NCI-H187 (cell line): ENCODE results near the gene SBF2.

Source experiments
- DNase-seq, 2 experiments: peaks; one replicate each; lab custom pipeline; 2025; lab: John Stamatoyannopoulos, UW

The SBF2 gene

GRCh38 chr11:9773524-9773923 is 520.5 kb downstream of the SBF2 start:
- no peak for DNase-seq

GRCh38 chr11:9772218-9772617 is 521.8 kb downstream of the SBF2 start:
- no peak for DNase-seq

- DNase-seq: no peak
Observed at GRCh38 chr11:9771071-9771511, 522.9 kb downstream of the SBF2 start.

- no peak for DNase-seq
Observed at GRCh38 chr11:9769621-9770020, 524.4 kb downstream of the SBF2 start.

GRCh38 chr11:9765320-9766101 is 528.5 kb downstream of the SBF2 start:
- no peak for DNase-seq

- no peak for DNase-seq
Observed at GRCh38 chr11:9763301-9763700, 530.7 kb downstream of the SBF2 start.

DNA sequence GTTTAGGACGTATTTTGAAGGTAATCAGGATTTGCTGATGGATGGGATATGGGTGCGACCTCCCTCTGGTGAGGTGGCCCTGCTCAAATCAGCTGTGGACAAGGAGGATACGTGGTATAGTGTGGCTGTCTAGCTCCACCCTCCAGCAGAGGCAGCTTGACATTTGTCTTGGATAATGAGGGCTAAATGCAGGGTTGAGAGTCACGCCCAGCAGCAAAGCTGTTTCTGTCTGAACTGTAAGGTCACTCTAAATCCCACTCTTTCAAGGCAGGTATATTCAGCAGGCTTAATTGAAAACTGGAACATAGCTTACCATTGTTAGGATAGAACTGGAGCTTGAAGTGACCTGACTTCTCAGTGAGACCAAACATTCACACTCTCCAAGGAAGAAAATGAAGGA is 531.5 kb downstream of the SBF2 start:
- DNase-seq: no peak

DNA sequence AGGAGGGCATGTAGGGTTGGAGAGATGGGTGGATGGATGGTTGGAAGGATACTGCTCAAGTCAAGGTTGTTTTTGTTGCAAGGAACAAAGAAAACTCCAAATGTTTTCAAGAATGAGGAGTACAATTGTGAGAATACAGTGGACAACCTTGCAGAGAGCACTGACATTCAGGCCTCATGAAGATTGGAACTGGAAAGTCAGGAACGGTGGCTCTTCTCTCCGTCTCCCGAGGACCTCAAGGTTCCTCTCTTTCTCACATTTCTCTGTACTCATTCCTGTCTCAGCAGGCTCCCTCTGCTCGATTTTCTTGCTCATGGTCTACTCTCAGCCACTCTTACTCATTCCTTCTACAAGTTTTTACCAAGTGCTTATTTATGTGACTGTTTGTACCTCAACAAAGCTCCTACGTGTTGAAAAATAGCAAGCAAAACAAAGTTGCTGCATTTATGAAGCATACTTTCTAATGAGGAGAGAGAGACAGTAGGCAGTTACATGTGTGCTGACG is 532.5 kb downstream of the SBF2 start:
- DNase-seq: no peak

DNA sequence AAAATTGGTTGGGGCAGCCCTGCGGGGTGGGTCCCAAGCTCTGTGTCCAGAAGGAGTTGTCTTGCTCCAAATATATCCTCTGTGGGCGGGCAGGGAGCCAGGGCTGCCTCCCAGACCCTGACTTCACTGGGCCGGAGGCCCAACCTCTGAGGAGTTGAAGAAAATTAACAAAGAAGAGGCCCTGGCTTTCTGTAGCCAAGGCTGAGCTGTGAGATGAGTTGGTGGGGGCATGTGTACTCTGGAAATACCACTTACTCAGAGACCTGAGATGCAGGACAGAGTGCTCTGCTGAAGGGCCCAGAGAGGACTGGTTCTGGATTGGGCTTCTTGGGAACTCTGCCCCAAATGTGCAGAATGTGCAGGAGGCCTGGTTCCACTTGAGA is 533.8 kb downstream of the SBF2 start:
- DNase-seq: no peak

GRCh38 chr11:9759519-9760192 is 534.4 kb downstream of the SBF2 start:
- no peak for DNase-seq

DNA sequence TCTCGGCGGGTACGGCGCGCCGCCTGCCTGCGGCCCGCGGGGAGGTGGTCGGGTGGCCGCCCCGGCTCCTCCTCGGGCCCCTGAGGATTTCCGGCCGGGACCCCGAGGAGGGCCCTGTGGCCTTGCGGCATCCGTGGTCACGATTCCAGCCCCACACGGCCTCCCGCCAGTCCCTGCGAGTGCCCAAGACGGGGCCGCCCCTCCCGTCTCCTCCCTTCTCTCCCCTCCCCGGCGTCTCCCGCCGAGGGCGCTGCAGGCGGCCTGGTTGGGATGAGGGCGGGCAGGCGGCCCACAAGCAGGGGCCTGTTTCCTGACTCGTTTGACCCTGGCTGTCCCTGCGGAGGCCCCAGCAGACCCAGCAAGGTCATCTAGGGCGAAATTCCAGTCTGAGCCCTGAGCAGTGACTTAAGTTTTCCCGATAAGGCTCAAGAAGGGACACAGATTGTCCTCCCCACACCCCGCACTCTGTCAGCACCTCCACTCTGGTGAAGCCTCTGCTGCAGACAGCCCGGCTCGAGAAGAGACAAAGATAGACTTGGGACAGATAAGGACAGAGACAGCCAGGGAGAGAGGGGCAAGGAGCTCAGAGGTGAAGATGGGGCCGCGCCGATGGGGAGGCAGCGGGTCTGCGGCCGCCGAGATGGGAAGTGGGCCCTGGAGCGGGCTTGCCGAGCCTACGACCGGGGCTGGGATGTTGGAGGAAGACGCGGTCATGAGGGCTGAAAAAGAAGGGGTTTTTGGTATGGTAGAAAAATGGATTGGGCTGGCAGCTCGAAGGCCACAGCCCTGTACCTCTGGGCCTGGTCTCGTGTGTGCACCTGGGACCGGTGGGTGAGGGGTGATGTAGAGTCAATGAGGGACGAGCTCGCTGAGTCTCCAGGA is 535.1 kb downstream of the SBF2 start:
- DNase-seq: peak in 1 of 2 experiments; percentile 17

DNA sequence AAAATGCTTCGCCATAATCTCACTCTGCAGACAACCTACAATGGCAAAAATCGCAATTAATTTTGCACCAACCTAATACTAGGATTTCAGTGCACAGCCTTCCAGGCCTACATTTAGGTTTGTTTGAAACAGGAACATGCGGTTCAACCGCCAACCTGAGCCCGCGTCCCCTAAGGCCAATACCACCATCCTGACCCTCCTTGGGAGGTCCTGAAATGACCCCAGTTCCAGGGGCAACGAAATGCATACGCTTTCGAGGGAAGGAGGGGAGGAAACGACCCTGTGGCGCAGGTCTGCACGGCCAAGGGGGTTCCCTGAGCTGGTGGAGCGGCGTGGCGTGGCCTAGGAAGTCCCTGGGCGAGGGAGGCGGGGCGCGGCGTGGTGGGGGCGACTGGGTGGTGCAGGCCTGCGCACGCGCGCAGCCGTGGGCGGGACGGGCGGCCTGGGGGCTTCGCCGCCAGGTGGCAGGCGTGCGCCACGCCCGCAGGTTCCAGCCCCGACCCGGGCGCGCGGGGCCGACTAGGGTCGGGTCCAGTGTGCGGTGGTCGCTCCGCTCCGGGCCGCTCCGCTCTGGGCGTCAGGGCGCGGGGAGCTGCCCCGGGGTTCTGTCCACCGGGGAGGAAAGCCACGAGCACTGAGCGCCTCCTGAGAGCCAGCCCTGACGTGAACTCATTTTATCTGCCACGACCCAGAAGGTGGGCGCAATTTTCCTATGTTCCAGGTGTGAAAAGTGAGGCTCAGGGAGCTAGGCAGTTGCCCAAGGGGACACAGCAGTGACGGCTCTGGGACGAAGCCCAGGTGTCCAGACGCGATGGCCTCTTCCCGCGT is 536.0 kb downstream of the SBF2 start:
- DNase-seq: peak; percentile 62 to 77

DNA sequence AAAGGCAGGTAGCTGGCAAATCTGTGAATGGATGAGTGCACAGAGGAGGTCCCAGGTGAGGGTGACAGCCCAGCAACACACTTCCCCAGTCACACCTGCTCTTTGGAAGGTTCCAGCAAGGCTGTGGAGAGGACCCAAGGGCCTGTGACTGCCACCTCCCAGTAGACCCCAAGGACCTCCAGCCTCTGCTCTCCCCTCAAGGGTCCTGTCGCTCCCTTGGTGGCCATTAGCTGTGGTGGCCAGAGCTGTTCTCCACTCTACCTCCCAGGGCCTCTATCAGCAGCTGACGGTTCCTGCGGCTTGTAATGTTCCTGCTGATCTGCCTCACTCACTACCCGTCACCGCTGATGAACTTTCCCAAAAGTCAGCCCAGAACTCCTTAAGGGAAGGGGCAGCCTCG is 537.1 kb downstream of the SBF2 start:
- no peak for DNase-seq

GRCh38 chr11:9756461-9756860 is 537.6 kb downstream of the SBF2 start:
- no peak for DNase-seq

DNA sequence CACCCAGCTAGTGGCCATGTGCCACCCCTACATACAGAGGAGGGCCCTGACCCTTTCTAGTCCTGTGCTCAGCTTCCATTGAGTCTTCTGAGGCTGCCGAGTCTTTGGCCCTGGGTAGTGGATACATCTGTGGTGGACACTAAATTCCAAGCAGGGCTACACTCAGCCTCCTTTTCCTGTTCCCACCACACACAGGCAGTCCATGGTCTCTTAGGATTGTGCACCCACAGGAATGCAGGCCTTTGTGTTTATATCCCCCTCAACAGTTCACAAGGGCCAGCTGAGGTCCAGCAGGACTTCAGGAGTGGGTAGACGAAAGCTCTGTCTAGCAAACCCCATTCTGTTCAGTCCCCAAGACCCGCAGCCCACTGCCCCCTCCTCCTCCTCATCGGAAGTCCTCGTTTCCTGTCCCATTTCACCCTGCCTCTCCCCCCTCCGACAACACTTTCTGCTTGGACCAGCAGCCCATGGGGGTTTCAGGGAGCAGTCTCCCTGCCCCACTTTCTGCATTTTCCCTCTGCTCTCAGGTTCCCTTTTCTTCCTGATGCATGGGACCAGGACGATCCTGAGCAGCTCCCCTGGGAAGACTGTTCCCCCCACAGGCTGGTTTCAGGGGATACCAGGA is 538.3 kb downstream of the SBF2 start:
- no peak for DNase-seq

GRCh38 chr11:9754010-9754471 is 540.0 kb downstream of the SBF2 start:
- no peak for DNase-seq

- no peak for DNase-seq
Observed at GRCh38 chr11:9753021-9753420, 541.0 kb downstream of the SBF2 start.

- DNase-seq: no peak
Observed at GRCh38 chr11:9752091-9752490, 541.9 kb downstream of the SBF2 start.

- no peak for DNase-seq
Observed at GRCh38 chr11:9750551-9750950, 543.5 kb downstream of the SBF2 start.

- DNase-seq: peak in 1 of 2 experiments; percentile 2
Observed at GRCh38 chr11:9748361-9748970, 545.6 kb downstream of the SBF2 start.
